ENCODE results near the gene DNAH9. TPM values are rescaled to one million over a fixed set of nuclear protein-coding genes. Genes with fewer than 3 reads are reported as not detected.

The DNAH9 gene
- total RNA-seq, 4 donors from 2014 or later = 0.13 to 0.19 TPM; not detected in 2

DNA sequence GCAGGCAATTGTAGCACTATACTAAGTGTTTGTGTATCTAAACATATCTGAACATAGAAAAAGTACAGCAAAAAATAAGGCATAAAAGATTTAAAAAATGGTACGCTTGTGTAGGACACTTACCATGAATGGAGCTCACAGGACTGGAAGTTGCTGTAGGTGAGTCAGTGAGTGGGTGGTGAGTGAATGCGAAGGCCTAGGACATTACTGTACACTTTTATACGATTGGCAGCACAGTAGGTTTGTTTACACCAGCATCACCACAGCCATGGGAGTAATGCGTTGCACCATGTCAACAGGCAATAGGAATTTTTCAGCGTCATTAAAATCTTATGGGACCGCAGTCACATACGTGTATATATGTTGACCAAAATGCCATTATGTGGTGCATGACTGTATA, 45.6 kb downstream of the DNAH9 start:
- DNase-seq = no peak

DNA sequence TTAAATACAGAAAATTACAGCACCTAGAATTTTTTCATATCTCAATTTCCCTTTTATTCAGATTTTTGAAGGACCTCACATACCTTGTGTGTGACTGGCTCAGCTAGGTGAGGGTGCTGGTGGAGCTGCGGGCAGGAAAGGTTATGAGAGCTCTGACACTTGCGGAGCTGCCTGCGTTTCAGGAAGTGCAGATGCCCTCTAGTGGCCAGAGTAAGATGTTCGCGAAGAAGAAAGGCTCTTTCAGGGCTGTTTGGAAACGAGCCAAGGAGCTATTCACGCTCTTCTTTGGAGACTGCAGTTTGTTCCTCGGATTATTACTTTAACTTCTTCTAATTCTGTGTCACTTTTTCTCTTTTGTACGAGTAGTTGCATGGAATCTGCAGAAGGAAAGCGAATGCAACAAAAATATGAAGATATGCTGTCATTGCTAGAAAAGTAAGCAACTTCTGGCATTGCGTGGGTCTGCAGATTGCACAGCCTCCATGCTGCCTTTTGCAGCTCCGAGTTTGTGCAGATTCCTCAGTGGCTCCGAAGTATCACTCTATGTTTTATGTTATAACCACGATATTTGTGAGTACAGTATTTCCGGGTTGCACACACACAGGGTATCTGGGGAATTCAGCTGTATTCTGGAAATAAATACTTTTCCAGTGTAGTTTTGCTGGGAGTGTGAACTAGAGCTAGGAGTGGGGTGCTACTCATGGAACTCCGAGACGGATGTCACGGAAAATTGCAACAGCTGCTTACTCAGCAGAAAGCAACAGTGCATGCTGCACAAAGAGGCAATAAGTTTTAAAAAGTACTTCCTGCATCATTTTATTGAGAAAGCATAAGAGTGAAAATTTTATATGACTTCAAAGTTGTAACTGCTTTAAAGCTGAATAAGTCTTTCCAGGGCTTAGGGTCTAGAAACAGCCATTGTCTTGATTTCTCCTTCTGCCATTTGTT, 46.3 kb downstream of the DNAH9 start:
- peak in 2 of 3 donors; percentile 54 to 83 for DNase-seq
- TF ChIP-seq, protein P1, sequence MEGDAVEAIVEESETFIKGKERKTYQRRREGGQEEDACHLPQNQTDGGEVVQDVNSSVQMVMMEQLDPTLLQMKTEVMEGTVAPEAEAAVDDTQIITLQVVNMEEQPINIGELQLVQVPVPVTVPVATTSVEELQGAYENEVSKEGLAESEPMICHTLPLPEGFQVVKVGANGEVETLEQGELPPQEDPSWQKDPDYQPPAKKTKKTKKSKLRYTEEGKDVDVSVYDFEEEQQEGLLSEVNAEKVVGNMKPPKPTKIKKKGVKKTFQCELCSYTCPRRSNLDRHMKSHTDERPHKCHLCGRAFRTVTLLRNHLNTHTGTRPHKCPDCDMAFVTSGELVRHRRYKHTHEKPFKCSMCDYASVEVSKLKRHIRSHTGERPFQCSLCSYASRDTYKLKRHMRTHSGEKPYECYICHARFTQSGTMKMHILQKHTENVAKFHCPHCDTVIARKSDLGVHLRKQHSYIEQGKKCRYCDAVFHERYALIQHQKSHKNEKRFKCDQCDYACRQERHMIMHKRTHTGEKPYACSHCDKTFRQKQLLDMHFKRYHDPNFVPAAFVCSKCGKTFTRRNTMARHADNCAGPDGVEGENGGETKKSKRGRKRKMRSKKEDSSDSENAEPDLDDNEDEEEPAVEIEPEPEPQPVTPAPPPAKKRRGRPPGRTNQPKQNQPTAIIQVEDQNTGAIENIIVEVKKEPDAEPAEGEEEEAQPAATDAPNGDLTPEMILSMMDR (IDR thresholded peaks at IDR 0.05) = peak in 4 of 6 experiments; percentile 57 to 71 (median 66)
- no peak for TF ChIP-seq POLR2A (IDR thresholded peaks at IDR 0.05)
- no peaks in the 10 kb centered on the region for H3K36me3 ChIP-seq

More for the DNA sequence above, 45.6 kb downstream of the DNAH9 start:
- H3K27me3 ChIP-seq = no peaks in the 10 kb centered on the region
- no peaks in the 10 kb centered on the region for H3K4me1 ChIP-seq
- no peaks in the 10 kb centered on the region for H3K9me3 ChIP-seq
- TF ChIP-seq POLR2A (IDR thresholded peaks at IDR 0.05) = no peak
- TF ChIP-seq, protein P1 (IDR thresholded peaks at IDR 0.05) = no peak
- no peak overlapping the region for H3K4me3 ChIP-seq
- H3K27ac ChIP-seq = no peak overlapping the region
- H3K36me3 ChIP-seq = no peaks in the 10 kb centered on the region

DNA sequence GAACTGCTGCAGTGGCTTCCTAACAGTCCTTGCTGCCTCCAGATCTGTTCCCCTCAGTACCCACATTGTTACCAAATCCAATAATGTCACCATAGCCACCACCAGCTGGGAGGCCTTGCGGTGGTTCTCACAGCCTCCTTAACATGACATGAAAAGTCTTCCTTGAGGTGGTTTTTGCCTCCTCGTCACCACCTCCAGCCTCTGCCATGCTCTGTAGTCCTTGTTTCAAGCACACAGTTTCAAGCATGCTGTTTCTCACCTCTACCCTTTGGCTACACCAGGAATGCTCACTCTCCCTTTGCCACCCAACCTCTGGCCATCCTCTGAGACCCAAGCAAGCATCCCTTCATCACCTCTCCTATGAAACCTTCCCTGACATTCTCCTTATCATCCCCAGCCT, 47.2 kb downstream of the DNAH9 start:
- Histone ChIP-seq H3K4me3 (no peak overlapping the region), H3K4me1 (no peaks in the 10 kb centered on the region), H3K27ac (no peak overlapping the region), H3K27me3 (no peaks in the 10 kb centered on the region), H3K36me3 (no peaks in the 10 kb centered on the region), H3K9me3 (no peaks in the 10 kb centered on the region)
- no peak for TF ChIP-seq POLR2A (IDR thresholded peaks at IDR 0.05)
- TF ChIP-seq, protein P1 (IDR thresholded peaks at IDR 0.05) = no peak
- no peak for DNase-seq

More for the DNA sequence above, 46.3 kb downstream of the DNAH9 start:
- Histone ChIP-seq H3K4me3 (no peak overlapping the region), H3K27me3 (no peaks in the 10 kb centered on the region), H3K4me1 (no peaks in the 10 kb centered on the region), H3K27ac (no peak overlapping the region), H3K9me3 (no peaks in the 10 kb centered on the region)

DNA sequence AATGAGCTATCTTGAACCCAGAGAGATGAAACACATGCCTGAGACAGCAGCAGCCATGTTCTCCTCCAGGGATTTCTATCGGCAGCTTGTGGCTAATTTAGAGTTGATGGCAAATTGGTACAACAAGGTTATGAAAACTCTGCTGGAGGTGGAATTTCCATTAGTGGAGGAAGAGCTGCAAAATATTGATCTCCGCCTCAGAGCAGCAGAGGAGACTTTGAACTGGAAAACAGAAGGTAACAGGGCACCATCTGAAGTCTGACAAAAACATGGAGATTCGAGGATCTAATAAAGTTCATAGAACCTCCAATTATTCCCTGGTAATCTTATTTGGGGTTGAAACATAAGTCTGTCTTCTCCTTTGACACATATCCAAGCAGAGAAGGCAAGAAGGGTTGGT, 52.8 kb downstream of the DNAH9 start:
- no peak for DNase-seq
- Histone ChIP-seq H3K27me3 (no peaks in the 10 kb centered on the region), H3K4me3 (no peak overlapping the region), H3K27ac (no peak overlapping the region), H3K36me3 (no peaks in the 10 kb centered on the region), H3K9me3 (no peaks in the 10 kb centered on the region), H3K4me1 (no peaks in the 10 kb centered on the region)
- TF ChIP-seq, protein P1 (IDR thresholded peaks at IDR 0.05) = no peak
- TF ChIP-seq POLR2A (IDR thresholded peaks at IDR 0.05) = no peak

DNA sequence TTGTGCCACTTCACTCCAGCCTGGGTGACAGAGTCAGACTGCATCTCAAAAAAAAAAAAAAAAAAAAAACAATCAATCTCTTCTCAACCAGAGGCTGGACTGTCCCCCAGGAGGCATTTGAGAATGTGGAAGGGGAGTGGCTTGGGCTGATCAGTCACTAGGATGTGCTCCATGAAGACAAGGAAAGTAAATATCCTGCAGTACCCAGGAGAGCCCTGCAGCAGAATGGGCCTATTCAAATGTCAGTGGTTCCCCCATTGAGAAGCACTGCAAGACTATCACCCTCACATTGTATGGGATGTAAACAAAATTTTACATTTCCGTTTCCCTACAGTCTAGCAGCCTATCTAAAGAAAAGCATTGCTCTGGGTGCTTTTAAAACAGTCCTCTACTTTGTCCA, 70.3 kb downstream of the DNAH9 start:
- DNase-seq = no peak
- TF ChIP-seq, protein P1 (IDR thresholded peaks at IDR 0.05) = no peak
- TF ChIP-seq POLR2A (IDR thresholded peaks at IDR 0.05) = no peak

More for the DNA sequence above, 70.3 kb downstream of the DNAH9 start:
- Histone ChIP-seq H3K27ac (no peak overlapping the region), H3K9me3 (no peaks in the 10 kb centered on the region), H3K27me3 (no peaks in the 10 kb centered on the region), H3K4me1 (no peaks in the 10 kb centered on the region), H3K36me3 (no peaks in the 10 kb centered on the region), H3K4me3 (no peak overlapping the region)

Measured in Peyer's patch (tissue), 4 donors.